Smooth muscle cell (in vitro differentiated cells): ENCODE results near the gene ENTREP3. TPM values are rescaled to one million over a fixed set of nuclear protein-coding genes. Genes with fewer than 3 reads are reported as not detected.

Experiments
- DNase-seq: peaks from one replicate; lab custom pipeline; 2025; ENCODE audit not compliant: unreplicated experiment; lab: John Stamatoyannopoulos, UW
- H2AFZ ChIP-seq: fragments of 200-600 bp; sonication (generic); 2 replicates; pipeline ENCODE4 v1.6.0; 2016; ENCODE audit warnings: antibody characterized with exemption, low read depth, mild to moderate bottlenecking
- H3F3A ChIP-seq: fragments of 200-600 bp; sonication (generic); 2 replicates; pipeline ENCODE4 v1.6.0; 2017; ENCODE audit warnings: antibody characterized with exemption, low read depth
- H3K27ac ChIP-seq: fragments of 200-600 bp; sonication (generic); 2 replicates; pipeline ENCODE4 v1.5.1; 2016; ENCODE audit warnings: low read depth, mild to moderate bottlenecking
- H3K27me3 ChIP-seq: fragments of 200-600 bp; sonication (generic); 2 replicates; pipeline ENCODE4 v1.6.1; 2016; ENCODE audit warnings: low read depth, mild to moderate bottlenecking
- H3K36me3 ChIP-seq: fragments of 200-600 bp; sonication (generic); 2 replicates; pipeline ENCODE4 v1.5.1; 2016; ENCODE audit warnings: low read depth
- H3K4me1 ChIP-seq: fragments of 200-600 bp; sonication (generic); 2 replicates; pipeline ENCODE4 v1.5.1; 2016; ENCODE audit warnings: low read depth
- H3K4me2 ChIP-seq: fragments of 200-600 bp; sonication (generic); 2 replicates; pipeline ENCODE4 v1.6.0; 2016; ENCODE audit warnings: mild to moderate bottlenecking
- H3K4me3 ChIP-seq: fragments of 200-600 bp; sonication (generic); 2 replicates; pipeline ENCODE4 v1.5.1; 2016; ENCODE audit warnings: mild to moderate bottlenecking
- H3K79me2 ChIP-seq: fragments of 200-600 bp; sonication (generic); 2 replicates; pipeline ENCODE4 v1.6.0; 2016; ENCODE audit warnings: low read depth, mild to moderate bottlenecking
- H3K9ac ChIP-seq: fragments of 200-600 bp; sonication (generic); 2 replicates; pipeline ENCODE4 v1.6.0; 2016; ENCODE audit warnings: low read depth
- H3K9me3 ChIP-seq: fragments of 200-600 bp; sonication (generic); replicated peaks from 2 replicates; pipeline ENCODE4 v1.5.1; 2016; ENCODE audit warnings: low read depth
- H4K20me1 ChIP-seq: fragments of 200-600 bp; sonication (generic); 2 replicates; pipeline ENCODE4 v1.6.0; 2016; ENCODE audit warnings: low read depth
- CTCF ChIP-seq: fragments of 200-600 bp; sonication (generic); IDR thresholded peaks from 2 replicates; pipeline ENCODE4 v1.5.1; 2017; ENCODE audit warnings: borderline replicate concordance, mild to moderate bottlenecking, antibody characterized with exemption; ENCODE audit not compliant: insufficient read depth, poor library complexity, severe bottlenecking
- WGBS: methylation state at CpG from one replicate; pipeline ENCODE4 v1.1.7; 2016; ENCODE audit warnings: low lambda C conversion rate; 5-methylcytosine and 5-hydroxymethylcytosine counted together
- polyA plus RNA-seq: library from polyadenylated mRNA; unstranded; fragments of >200 nt; fragmentation: Nextera tagmentation; extraction: Ambion mirVana; gene quantifications from 2 replicates; pipeline ENCODE4 v1.2.1, GENCODE V29; 2016
- total RNA-seq: library from RNA; depleted of rRNA; stranded (reverse); fragments of >200 nt; gene quantifications from 2 replicates; pipeline ENCODE4 v1.2.3, GENCODE V29; 2014

Gene ENTREP3
- total and polyA plus RNA-seq, 2 experiments from 2014 or later: 14.7 to 30.9 TPM

GRCh38 chr1:155254228-155254713, 1.0 kb downstream of the ENTREP3 start:
- Histone ChIP-seq H3K79me2 (peaks cover 8% of the 10 kb centered on the region), H3K27me3 (no peaks in the 10 kb centered on the region), H4K20me1 (no peaks in the 10 kb centered on the region), H3K9me3 (no peaks in the 10 kb centered on the region), H3K36me3 (no peaks in the 10 kb centered on the region), H2AFZ (no peak overlapping the region), H3K4me2 (peak overlapping the region; percentile 100), H3K27ac (no peak overlapping the region), H3F3A (peaks cover 15% of the 10 kb centered on the region), H3K4me1 (peaks cover 23% of the 10 kb centered on the region), H3K4me3 (peak overlapping the region; percentile 89), H3K9ac (no peak overlapping the region)
- 68% methylated on average over 12 of the region's 12 CpGs for WGBS
- no peak for TF ChIP-seq CTCF
- no peak for DNase-seq

GRCh38 chr1:155253797-155254196, 1.5 kb downstream of the ENTREP3 start:
- Histone ChIP-seq H3K4me3 (peak overlapping the region; percentile 89), H3K27me3 (no peaks in the 10 kb centered on the region), H3K79me2 (peaks cover 8% of the 10 kb centered on the region), H3K9me3 (no peaks in the 10 kb centered on the region), H4K20me1 (no peaks in the 10 kb centered on the region), H2AFZ (no peak overlapping the region), H3K4me1 (peaks cover 23% of the 10 kb centered on the region), H3K9ac (no peak overlapping the region), H3F3A (peaks cover 15% of the 10 kb centered on the region), H3K27ac (no peak overlapping the region), H3K36me3 (no peaks in the 10 kb centered on the region), H3K4me2 (peak overlapping the region; percentile 100)
- whole genome bisulfite sequencing: 70% methylated on average over 5 of the region's 5 CpGs
- DNase-seq: no peak
- no peak for TF ChIP-seq CTCF

GRCh38 chr1:155253208-155253607, 2.1 kb downstream of the ENTREP3 start:
- H3K27ac ChIP-seq: no peak overlapping the region
- no peaks in the 10 kb centered on the region for H4K20me1 ChIP-seq
- no peaks in the 10 kb centered on the region for H3K9me3 ChIP-seq
- H3K9ac ChIP-seq: no peak overlapping the region
- WGBS: 83% methylated on average over 5 of the region's 5 CpGs
- DNase-seq: no peak
- no peak overlapping the region for H2AFZ ChIP-seq
- no peaks in the 10 kb centered on the region for H3K27me3 ChIP-seq
- H3K4me1 ChIP-seq: peaks cover 23% of the 10 kb centered on the region
- H3K36me3 ChIP-seq: no peaks in the 10 kb centered on the region
- TF ChIP-seq CTCF: no peak
- peaks cover 8% of the 10 kb centered on the region for H3K79me2 ChIP-seq
- H3K4me2 ChIP-seq: peak overlapping the region; percentile 100
- H3F3A ChIP-seq: peaks cover 15% of the 10 kb centered on the region
- H3K4me3 ChIP-seq: peak overlapping the region; percentile 89

- Histone ChIP-seq H3K9me3 (no peaks in the 10 kb centered on the region), H3K9ac (no peak overlapping the region), H3K27me3 (no peaks in the 10 kb centered on the region), H3F3A (peaks cover 9% of the 10 kb centered on the region), H3K79me2 (peaks cover 8% of the 10 kb centered on the region), H4K20me1 (no peaks in the 10 kb centered on the region), H3K4me2 (no peak overlapping the region), H3K4me1 (peaks cover 23% of the 10 kb centered on the region), H2AFZ (no peak overlapping the region), H3K27ac (no peak overlapping the region), H3K4me3 (no peak overlapping the region), H3K36me3 (no peaks in the 10 kb centered on the region)
- no peak for TF ChIP-seq CTCF
- WGBS: 97% methylated on average over 7 of the region's 7 CpGs
- DNase-seq: no peak
Observed at GRCh38 chr1:155251566-155251965, 3.7 kb downstream of the ENTREP3 start.
